CD14-positive monocyte (primary cell): ENCODE data around the gene AEBP1. TPM values are rescaled to one million over a fixed set of nuclear protein-coding genes. Genes with fewer than 3 reads are reported as not detected.

Source experiments
- DNase-seq, 3 donors: peaks; one replicate each; pipeline ENCODE4 v3.0.0-alpha.2; 2011 to 2022
- H2AFZ ChIP-seq: 2 replicates; pipeline ENCODE4 v1.6.0; 2012; ENCODE audit warnings: mild to moderate bottlenecking, low read depth, low read length, inconsistent platforms; ENCODE audit not compliant: insufficient read depth, poor library complexity, severe bottlenecking
- H3K27ac ChIP-seq, 2 donors: 1 replicate in 1 of 2; 2 replicates in 1 of 2; pipeline ENCODE4 v1.5.1; 2012 to 2013; ENCODE audit warnings: low read length in 2 of 2, control low read depth in 1 of 2, inconsistent platforms in 1 of 2, low read depth in 1 of 2, mild to moderate bottlenecking in 1 of 2
- H3K27me3 ChIP-seq, 2 donors: one replicate each; pipeline versions ENCODE4 v1.6.0 to v1.6.1; 2011 to 2013; ENCODE audit warnings: low read length in 2 of 2; ENCODE audit not compliant: control insufficient read depth in 2 of 2, insufficient read depth in 2 of 2
- H3K36me3 ChIP-seq, 2 donors: replicated peaks in 1 of 2; 1 replicate in 1 of 2; 2 replicates in 1 of 2; pipeline versions ENCODE4 v1.5.1 to v1.6.1; 2012 to 2013; ENCODE audit warnings: low read length in 2 of 2, control low read depth in 1 of 2, inconsistent platforms in 1 of 2, mild to moderate bottlenecking in 1 of 2; ENCODE audit not compliant: insufficient read depth in 2 of 2, control insufficient read depth in 1 of 2
- H3K4me1 ChIP-seq, 2 donors: 1 replicate in 1 of 2; 2 replicates in 1 of 2; pipeline versions ENCODE4 v1.5.1 to v1.6.1; 2012 to 2013; ENCODE audit warnings: low read length in 2 of 2, control low read depth in 1 of 2, inconsistent platforms in 1 of 2, mild to moderate bottlenecking in 1 of 2, moderate library complexity in 1 of 2; ENCODE audit not compliant: insufficient read depth in 2 of 2, control insufficient read depth in 1 of 2
- H3K4me2 ChIP-seq: replicated peaks from 2 replicates; pipeline ENCODE3; 2012; ENCODE audit warnings: low read length, moderate library complexity, mild to moderate bottlenecking; ENCODE audit not compliant: poor library complexity, severe bottlenecking; ENCODE audit errors: extremely low read depth
- H3K4me3 ChIP-seq, 3 experiments: fragments of 200-600 bp in 1 of 3; sonication (generic) in 1 of 3; replicated peaks in 1 of 3; 1 replicate in 2 of 3; 2 replicates in 1 of 3; pipeline ENCODE4 v1.5.1; 2011 to 2013; ENCODE audit warnings: low read length in 3 of 3, mild to moderate bottlenecking in 3 of 3, control low read depth in 2 of 3, low read depth in 2 of 3, inconsistent platforms in 1 of 3, moderate library complexity in 1 of 3
- H3K79me2 ChIP-seq: 2 replicates; pipeline ENCODE4 v1.6.0; 2012; ENCODE audit warnings: mild to moderate bottlenecking, control low read depth, inconsistent platforms, low read length, moderate library complexity; ENCODE audit not compliant: insufficient read depth
- H3K9ac ChIP-seq: 2 replicates; pipeline ENCODE4 v1.6.0; 2017; ENCODE audit warnings: low read length, mild to moderate bottlenecking; ENCODE audit not compliant: insufficient read depth, poor library complexity, severe bottlenecking
- H3K9me3 ChIP-seq, 2 donors: replicated peaks in 1 of 2; 1 replicate in 1 of 2; 2 replicates in 1 of 2; pipeline versions ENCODE4 v1.5.1 to v1.6.1; 2012 to 2013; ENCODE audit warnings: low read length in 2 of 2, control low read depth in 1 of 2; ENCODE audit not compliant: control insufficient read depth in 1 of 2, insufficient read depth in 1 of 2
- H4K20me1 ChIP-seq: 2 replicates; pipeline ENCODE4 v1.6.0; 2012; ENCODE audit warnings: mild to moderate bottlenecking, low read length, control low read depth, moderate library complexity; ENCODE audit not compliant: insufficient read depth
- H3K27ac Mint-ChIP-seq, 7 donors: one replicate each; pipeline ENCODE4 v1.8.0; 2020; ENCODE audit warnings: mild to moderate bottlenecking in 7 of 7, mixed read lengths in 7 of 7, moderate library complexity in 6 of 7, inconsistent platforms in 2 of 7
- H3K27me3 Mint-ChIP-seq, 3 donors: one replicate each; pipeline ENCODE4 v1.8.0; 2021 to 2022; ENCODE audit warnings: low read depth in 3 of 3, mild to moderate bottlenecking in 3 of 3, mixed read lengths in 3 of 3, moderate library complexity in 3 of 3, inconsistent platforms in 1 of 3
- H3K36me3 Mint-ChIP-seq, 2 donors: one replicate each; pipeline ENCODE4 v1.8.0; 2020; ENCODE audit warnings: mixed read lengths in 2 of 2, inconsistent platforms in 1 of 2, mild to moderate bottlenecking in 1 of 2
- H3K4me1 Mint-ChIP-seq: one replicate; pipeline ENCODE4 v1.8.0; 2020; ENCODE audit warnings: mild to moderate bottlenecking, mixed read lengths
- H3K4me3 Mint-ChIP-seq, 2 donors: one replicate each; pipeline ENCODE4 v1.8.0; 2020; ENCODE audit warnings: mild to moderate bottlenecking in 2 of 2, mixed read lengths in 2 of 2, moderate library complexity in 1 of 2
- H3K9me3 Mint-ChIP-seq, 7 donors: one replicate each; pipeline ENCODE4 v1.8.0; 2020 to 2022; ENCODE audit warnings: mixed read lengths in 7 of 7, mild to moderate bottlenecking in 6 of 7, moderate library complexity in 6 of 7, inconsistent platforms in 2 of 7
- CTCF ChIP-seq: fragments of 200-600 bp; IDR thresholded peaks from one replicate; pipeline ENCODE4 v1.8.0; 2022; ENCODE audit warnings: antibody characterized with exemption, mild to moderate bottlenecking
- WGBS: methylation state at CpG from one replicate; pipeline ENCODE4 v1.1.5; 2013; ENCODE audit warnings: missing lambda C conversion rate; ENCODE audit not compliant: insufficient coverage; 5-methylcytosine and 5-hydroxymethylcytosine counted together
- intact Hi-C, 2 donors: fragments of 100-400 bp; cut with micrococcal nuclease; formaldehyde crosslinking; loops; one replicate each; pipeline versions ENCODE4 v1.15.0 to v1.15.1; 2023
- polyA plus RNA-seq, 3 donors: library from polyadenylated mRNA; depleted of rRNA in 1 of 3; unstranded in 2 of 3; stranded (reverse) in 1 of 3; fragments of 300-500 nt in 2 of 3; fragments of >200 nt in 1 of 3; fragmentation: Illumina TruSeq in 2 of 3; gene quantifications; 1 replicate in 2 of 3; 2 replicates in 1 of 3; pipeline ENCODE4 v1.2.3, GENCODE V29; 2012 to 2021

AEBP1 gene
- polyA plus RNA-seq, 3 donors: 0.08 TPM; not detected in 2

DNA sequence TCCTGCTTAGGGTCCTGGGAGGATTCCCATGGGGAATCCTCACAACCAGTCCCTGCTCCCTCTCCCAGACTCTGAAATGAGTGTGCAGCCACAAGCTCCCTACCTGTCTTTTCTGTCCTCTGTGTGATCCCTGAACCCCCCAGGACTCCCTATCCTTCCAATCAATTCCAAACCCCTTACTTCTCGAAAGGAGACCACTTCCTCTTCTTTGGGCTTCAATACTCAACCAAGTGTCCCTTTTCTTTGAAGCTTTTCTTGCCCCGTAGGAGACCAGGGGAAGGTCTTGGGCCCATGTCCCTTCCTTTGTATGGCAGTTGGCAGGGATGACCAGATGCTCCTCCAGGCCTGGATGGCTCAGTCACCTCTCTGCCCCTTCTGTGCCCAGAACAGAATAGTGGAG is 1.7 kb downstream of the AEBP1 start:
- Mint-ChIP-seq H3K4me1 (peaks cover 3% of the 10 kb centered on the region), H3K36me3 (no peaks in the 10 kb centered on the region), H3K9me3 (peaks cover 0 to 8% (median 0%) of the 10 kb centered on the region in 7 donors), H3K27ac (no peak overlapping the region), H3K4me3 (peak overlapping the region in 1 of 2 donors; percentile 63), H3K27me3 (peaks cover 37 to 44% (median 38%) of the 10 kb centered on the region in 3 donors)
- Histone ChIP-seq H3K36me3 (no peaks in the 10 kb centered on the region), H3K79me2 (no peaks in the 10 kb centered on the region), H3K9me3 (no peaks in the 10 kb centered on the region), H3K9ac (no peak overlapping the region), H4K20me1 (no peaks in the 10 kb centered on the region), H3K4me3 (no peak overlapping the region), H3K4me2 (no peak overlapping the region), H3K27me3 (peaks cover 14 to 34% of the 10 kb centered on the region in 2 donors), H2AFZ (no peak overlapping the region), H3K27ac (no peak overlapping the region), H3K4me1 (peaks cover 0 to 5% of the 10 kb centered on the region in 2 donors)
- 51% methylated on average over 2 of the region's 2 CpGs for WGBS
- intact Hi-C loops: no loop called here
- no peak for DNase-seq
- no peak for TF ChIP-seq CTCF

DNA sequence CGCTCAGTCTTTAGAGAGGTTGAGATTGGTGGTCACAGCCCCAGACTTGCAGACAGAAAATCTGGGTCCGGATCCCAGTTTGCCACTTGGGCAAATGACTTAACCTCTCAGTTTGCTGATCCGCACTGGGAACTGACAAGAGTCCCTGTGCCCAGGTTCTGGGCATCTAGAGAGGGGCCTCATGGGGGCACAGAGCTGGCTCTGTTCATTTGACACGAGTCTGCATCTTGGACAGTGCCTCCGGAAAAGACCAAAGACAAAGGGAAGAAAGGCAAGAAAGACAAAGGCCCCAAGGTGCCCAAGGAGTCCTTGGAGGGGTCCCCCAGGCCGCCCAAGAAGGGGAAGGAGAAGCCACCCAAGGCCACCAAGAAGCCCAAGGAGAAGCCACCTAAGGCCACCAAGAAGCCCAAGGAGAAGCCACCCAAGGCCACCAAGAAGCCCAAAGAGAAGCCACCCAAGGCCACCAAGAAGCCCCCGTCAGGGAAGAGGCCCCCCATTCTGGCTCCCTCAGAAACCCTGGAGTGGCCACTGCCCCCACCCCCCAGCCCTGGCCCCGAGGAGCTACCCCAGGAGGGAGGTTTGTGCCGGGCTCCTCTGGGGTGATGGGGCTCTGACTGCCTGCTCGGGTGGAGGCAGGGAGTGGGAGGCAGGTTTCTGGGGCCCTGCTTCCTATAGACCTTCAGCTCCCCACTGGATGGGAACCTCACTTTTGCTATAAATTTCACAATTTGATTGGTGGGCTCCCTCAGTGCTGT is 2.3 kb downstream of the AEBP1 start:
- H2AFZ ChIP-seq: no peak overlapping the region
- no peaks in the 10 kb centered on the region for H3K9me3 ChIP-seq
- Mint-ChIP-seq H3K9me3 (peaks cover 0 to 8% (median 0%) of the 10 kb centered on the region in 7 donors), H3K27ac (no peak overlapping the region), H3K27me3 (peaks cover 37 to 43% (median 38%) of the 10 kb centered on the region in 3 donors), H3K4me3 (no peak overlapping the region), H3K36me3 (no peaks in the 10 kb centered on the region), H3K4me1 (peaks cover 3% of the 10 kb centered on the region)
- H3K27ac ChIP-seq: no peak overlapping the region
- H4K20me1 ChIP-seq: no peaks in the 10 kb centered on the region
- H3K4me3 ChIP-seq: no peak overlapping the region
- 74% methylated on average over 5 of the region's 10 CpGs for WGBS
- peaks cover 14 to 34% of the 10 kb centered on the region in 2 donors for H3K27me3 ChIP-seq
- H3K4me1 ChIP-seq: peaks cover 0 to 5% of the 10 kb centered on the region in 2 donors
- intact Hi-C loops: no loop called here
- no peaks in the 10 kb centered on the region for H3K36me3 ChIP-seq
- DNase-seq: no peak
- H3K79me2 ChIP-seq: no peaks in the 10 kb centered on the region
- H3K9ac ChIP-seq: no peak overlapping the region
- no peak overlapping the region for H3K4me2 ChIP-seq
- TF ChIP-seq CTCF: no peak
